Pons (tissue), 1 donor: ENCODE measurements around the gene SELENOI.
"Not testable (repeated sequence)": the region's sequence is repeated elsewhere in the genome, so short reads cannot be mapped to it uniquely, and the experiment has no call there.

ENCODE experiments used
- DNase-seq: peaks from one replicate; pipeline ENCODE4 v3.0.0-alpha.2; 2016; ENCODE audit warnings: low spot score

The SELENOI gene

DNA sequence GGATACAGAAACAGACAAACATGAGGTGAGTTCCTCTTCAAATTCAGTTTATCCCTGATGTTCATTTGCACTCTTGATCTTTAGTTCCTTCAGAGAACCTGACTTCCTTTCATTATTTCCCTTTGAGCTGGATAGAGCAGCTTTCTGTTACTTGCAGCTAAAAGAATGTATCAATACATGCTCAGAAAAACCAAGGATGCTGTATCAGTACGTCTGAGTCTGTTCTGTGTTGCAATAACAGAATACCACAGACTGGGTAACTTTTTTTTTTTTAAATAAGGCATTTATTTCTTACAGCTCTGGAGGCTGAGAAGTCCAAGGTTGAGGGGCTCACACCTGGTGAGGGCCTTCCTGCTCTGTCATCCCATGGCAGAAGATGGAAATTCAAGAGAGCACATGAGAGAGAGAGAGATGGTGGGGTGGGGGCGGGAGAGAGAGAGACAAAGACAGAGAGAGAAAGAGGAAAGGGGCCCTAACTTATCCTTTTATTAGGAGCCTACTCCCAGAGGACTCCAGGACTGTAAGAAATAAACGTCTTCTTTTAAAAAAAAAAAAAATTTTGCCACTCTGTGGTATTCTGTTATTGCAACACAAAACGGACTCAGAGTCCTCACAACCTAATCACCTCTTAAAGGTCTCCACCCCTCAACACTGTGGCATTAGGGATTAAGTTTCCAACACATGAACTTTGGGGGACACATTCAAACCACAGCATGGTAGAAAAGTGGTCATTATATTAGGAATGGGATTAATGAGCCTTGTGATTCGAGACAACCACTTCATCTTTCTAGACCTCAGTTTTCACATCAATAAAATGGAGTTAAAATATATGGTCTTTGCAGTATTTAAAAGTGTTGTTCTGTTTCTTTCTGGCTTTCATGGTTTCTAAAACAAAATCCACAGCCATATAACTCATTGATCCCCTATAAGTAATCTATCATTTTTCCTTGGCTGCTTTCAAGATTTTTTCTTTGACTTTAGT lies 18.4 kb upstream of the SELENOI start:
- no peak for DNase-seq

DNA sequence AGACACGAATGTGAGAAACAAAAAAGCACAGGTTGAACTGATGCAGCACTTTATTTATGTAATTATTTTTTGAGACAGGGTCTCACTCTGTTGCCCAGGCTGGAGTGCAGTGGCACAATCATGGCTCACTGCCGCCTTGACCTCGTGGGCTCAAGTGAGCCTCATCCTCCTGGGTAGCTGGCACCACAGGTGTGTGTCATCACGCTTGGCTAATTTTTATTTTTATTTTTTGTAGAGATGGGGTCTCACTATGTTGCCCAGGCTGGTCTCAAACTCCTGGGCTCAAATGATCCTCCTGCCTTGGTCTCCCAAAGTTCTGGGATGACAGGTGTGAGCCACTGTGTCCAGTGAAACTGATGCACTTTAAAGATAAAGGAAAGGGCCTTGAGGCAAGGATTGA lies 16.9 kb upstream of the SELENOI start:
- not testable (repeated sequence) for DNase-seq

DNA sequence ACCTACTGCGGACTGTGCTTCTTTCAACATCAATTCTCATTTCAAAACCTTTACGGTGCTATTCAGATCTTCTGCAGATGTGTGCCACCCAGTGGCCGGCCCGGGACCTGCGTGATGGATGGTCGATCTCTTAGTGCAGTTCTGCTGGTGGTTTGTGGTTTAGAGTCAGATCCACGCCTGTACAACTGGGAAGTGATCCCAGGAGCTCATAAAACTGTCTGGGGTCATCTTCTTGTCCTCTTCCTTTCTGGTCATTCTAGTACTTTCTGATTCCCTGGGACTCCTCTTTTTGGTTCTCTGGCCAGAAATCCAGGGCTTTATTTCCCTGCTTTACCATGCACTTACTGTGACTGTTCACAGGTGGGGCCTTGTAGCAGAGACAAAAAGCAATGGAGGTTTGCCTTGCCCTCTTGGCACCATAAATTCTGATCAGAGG lies 15.8 kb upstream of the SELENOI start:
- DNase-seq, result peak; percentile 86

DNA sequence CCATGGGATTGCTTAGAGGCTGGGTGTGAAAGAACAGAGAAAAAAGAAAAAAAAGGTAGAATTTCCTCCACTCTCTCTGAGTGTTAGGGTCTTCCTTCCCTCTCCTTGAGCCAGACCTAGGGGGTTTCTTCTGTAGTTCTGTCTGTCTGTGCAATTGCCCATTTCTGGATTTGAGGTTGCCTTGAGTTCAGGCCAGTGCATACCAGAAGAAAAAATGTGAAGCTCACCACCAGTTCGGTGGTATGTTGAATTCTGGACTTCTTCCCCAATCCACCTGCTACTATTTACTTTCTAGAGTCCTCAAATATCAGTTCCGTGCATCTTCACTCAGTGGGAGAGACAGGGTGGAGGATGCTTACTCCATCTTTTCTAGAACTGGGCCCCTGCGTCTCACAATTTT lies 15.3 kb upstream of the SELENOI start:
- DNase-seq, result no peak

DNA sequence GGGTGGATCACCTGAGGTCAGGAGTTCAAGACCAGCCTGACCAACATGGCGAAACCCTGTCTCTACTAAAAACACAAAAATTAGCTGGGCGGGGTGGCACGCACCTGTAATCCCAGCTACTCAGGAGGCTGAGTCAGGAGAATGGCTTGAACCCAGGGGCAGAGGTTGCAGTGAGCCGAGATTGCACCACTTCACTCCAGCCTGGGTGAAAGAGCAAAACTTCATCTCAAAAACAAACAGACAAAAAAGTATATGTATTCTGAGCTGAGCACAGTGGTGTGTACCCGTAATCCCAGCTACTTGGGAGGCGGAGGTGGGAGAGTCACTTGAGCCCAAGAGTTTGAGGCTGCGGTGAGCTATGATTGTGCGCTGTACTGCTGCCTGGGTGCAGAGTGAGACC lies 14.6 kb upstream of the SELENOI start:
- not testable (repeated sequence) for DNase-seq

DNA sequence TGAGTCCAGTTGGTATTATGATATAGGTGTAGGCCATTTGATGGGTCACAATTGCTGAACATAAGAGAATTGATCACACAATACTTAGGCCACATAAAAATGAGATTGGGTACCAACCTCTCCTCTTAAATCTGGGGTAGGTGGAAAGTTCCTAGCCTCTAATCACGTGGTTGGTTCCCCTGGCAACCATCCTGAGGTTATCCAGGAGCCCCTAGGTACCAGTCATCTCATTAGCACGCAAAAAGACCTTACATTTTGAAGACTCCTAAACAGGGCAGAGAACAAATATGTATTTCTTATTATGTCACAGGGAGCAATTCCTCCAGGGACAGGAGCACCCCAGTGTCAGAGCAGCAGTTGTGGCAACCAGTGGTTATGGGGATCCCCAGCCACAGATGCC lies 12.7 kb upstream of the SELENOI start:
- no peak for DNase-seq

DNA sequence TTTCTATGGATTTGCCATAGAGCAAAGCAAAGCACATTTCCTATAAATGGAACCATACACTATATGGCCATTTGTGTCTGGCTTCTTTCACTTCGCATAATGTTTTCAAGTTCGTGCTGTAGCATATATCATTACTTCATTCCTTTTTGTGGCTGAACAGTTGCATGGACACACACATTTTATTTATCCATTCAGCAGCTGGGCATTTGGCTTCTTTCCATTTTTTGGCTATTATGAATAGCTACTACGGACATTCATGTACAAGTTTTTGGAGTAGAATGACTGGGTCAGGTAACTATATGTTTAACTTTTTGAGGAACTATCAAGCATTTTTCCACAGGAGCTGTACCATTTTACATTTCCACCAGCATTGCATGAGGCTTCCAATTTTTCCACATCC lies 10.7 kb upstream of the SELENOI start:
- DNase-seq, result no peak

DNA sequence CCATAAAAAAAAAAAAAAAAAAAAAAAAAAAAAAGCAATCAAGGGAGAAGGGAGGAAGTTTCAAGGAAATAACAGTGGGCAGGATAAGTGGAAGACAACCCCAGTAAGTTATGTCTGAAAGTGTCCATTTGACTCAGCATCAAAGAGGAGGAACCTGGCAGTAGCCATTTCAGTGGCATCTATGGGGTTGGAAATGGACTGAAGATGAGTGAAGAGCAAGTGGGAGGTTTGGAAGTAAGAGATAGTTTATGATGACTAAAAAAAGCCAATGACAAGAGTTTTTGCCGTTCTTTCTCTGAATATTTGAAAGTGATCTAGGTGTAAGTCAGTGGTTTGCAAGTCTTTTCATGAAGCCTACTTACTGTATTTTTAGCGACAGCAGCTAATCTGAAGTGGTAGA lies 9.2 kb upstream of the SELENOI start:
- no peak for DNase-seq

DNA sequence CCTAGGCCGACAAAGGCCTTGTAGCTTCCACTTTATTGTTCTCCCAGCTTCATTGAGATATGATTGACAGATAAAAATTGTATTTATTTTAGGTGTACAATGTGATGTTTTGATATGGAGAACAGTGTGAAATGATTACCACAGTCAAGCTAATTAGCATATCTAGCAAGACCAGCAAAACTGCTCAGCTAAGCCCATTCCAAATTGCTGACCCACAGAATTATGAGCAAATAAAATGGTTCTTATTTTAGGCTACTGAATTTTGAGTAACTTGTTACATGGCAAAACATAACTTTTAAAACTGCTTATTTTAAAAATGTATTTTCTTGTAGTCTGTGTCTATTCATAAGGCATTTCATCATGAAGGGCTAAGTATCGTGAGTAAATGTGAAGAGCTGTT lies 8.6 kb upstream of the SELENOI start:
- no peak for DNase-seq

DNA sequence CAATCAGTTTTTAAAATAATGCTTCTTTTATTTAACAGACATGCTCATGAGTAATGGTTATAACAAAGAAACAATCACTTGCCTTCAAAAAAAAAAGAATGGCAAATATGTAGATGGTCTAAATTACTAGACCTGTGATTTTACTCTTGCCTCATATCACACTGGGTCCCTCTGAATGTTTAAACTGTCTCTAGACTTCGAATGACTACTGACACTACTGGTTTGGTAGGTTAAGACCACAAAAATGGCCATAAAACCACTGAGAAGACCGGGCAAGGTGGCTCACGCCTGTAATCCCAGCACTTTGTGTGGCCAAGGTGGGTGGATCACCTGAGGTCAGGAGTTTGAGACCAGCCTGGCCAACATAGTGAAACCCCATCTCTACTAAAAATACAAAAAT lies 5.1 kb upstream of the SELENOI start:
- DNase-seq, result no peak

DNA sequence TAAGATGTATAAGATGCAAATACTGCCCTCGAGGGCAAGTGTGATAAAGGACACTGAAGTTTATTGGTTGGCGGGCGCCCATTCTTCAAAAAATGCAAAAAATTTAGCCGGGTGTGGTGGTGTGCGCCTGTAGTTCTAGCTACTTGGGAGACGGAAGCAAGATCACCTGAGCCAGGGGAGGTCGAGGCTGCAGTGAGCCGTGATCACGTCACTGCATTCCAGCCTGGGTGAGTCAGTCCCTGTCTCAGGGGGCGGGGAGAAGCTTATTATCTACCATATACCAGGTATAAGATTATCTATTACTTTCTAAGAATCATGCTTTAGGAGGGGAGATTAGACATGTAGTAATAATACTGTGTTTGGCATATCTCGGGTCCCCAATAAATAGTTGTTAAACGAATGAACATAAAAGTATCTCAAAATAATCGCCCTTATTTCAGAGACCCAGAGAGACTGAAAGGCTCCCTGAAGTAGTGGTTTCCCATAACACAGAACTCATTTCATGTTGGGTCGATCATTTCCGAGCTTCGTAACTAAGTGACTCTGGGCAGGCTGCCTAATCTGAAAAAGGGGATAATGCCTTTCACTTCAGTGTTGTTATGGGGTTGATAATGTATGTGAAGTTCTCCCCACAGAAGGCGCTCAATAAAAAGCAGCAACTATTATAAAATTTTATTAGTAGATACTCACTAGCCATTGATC lies 1.2 kb upstream of the SELENOI start:
- DNase-seq, result peak; percentile 8

DNA sequence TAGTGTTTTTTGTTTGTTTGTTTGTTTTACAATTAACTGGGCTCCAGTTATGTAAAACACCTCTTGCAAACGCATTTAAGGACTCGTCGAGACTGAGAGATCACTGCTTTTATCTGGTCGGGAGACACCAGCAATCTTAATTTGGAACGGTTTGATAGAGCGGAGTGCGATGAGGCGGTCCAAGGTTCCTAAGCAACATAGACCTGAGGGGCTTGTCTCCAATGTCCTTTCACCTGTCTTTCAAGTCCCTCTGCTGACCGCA lies 729 bp upstream of the SELENOI start:
- DNase-seq, result no peak

DNA sequence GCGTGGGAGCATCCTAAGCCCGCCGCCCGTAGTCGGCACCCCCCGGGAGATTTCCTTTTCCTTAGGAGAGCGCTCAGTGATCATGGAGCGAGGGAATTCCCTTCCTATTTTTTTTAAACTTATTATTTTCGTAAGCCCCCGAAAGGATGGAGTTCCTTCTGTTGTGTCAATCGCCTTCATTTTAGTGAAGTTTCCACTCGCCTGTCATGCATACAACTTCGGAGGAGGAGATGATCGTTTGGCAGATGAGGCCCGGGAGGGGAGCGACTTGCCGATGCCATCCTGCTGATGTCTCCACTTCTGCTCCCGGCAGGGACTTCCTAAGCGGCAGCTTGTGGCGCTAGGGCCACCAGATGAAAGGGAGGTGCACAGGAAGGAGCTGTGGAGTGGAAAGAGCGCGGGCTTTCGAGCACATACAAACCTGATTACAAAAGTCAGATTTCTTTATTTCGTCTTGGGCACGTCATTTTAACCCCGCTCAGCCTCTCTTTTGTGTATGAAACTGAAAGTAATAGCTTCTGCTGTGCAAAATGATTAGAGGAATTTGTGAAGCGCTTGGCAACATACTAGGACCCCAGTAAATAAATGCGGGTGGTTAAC lies 611 bp downstream of the SELENOI start, which contains the start of gene ADGRF3:
TSS of gene ADGRF3 (minus strand) at position 336 of the 600 bp plus-strand sequence. CDS start 555 bp downstream, outside the sequence.
- peak; percentile 68 for DNase-seq

DNA sequence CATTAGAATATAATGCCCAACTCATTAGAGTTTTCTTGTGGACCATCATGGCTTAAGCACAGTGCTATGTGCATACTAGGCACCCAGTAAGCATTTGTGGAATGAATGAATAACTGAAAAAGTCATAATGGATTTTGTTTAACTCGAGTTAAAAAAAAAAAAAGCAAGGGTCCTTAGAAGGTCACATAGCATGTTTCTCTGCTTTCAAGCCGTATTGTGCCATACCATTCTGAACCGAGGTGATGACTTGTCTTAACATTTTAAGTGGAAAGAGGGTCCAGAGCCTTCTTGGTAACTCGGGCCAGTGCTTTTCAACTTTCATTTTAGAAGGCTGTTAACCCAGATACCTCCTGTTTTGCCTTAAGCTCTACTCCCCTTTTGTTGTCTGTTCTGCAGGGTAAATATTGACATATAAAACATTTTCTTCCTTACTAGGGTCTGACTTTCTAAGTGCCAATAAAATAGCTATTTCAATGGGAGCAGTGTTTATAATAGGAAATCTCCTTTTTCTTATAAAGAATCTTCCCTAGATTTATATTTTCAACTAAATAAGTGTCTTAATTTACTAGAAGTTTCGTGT lies 1.4 kb downstream of the SELENOI start:
- DNase-seq, result no peak

DNA sequence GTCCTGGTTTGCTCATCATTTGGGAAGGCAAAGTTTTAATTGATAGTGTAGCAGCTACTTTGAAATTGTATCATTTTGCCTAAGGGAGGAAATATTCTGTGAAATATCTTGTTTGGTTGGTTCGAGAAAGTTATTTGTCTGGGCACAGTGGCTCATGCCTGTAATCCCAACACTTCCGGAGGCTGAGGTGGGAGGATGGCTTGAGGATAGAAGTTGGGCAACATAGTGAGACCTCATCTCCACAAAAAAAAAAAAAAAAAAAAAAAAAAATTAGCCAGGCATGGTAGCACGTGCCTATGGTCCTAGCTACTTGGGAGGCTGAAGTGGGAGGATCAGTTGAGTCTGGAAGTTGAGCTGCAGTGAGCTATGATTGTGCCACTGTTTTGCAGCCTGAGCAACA lies 3.7 kb downstream of the SELENOI start:
- no peak for DNase-seq

DNA sequence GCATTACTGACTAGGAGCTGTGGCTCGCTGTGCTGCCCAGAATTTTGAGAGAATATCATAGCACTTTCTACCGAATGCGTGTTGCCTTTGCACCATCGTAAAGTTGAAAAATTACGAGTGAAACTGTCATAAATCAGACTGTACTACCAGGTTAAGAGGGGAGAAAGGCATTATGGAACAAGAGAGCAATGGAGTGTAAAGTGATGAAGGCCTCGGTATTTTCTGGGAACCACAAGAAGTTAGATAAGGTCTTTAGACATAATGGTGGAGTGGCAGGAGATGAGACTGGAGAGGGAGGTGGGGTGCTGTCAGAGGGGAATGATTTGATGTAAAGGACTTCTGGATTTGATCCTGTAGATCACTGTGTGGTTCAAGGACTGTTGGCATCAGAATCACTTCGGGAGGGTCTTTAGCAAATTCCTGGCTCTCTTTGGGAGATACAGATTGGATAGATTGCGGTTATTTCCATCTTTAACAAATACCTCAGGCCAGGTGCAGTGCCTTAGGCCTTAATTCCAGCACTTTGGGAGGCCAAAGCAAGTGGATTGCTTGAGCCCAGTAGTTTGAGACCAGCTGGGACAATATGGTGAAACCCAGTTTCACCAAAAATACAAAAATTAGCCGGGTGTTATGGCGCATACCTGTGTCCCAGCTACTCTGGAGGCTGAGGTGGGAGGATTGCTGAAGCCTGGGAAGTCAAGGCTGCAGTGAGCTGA lies 5.6 kb downstream of the SELENOI start:
- DNase-seq, result no peak

DNA sequence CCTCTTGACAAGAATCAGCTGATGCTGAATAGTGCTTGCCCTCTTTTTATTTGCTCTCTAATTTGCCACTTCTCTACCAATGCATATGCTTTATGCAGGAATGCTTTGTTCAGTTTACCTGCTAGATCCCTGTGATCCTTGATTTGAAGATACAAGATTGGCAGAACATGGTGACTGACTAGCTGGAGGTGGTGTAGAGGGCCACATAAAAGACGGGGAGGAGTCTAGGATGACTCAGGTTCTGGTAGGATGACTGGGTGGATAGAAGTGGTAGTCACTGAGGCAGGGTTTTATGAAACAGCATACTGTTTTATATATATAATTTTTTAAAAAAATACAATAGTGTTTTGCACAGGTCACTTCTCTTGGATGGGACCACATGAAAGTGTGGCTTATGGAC lies 6.9 kb downstream of the SELENOI start:
- DNase-seq, result no peak

DNA sequence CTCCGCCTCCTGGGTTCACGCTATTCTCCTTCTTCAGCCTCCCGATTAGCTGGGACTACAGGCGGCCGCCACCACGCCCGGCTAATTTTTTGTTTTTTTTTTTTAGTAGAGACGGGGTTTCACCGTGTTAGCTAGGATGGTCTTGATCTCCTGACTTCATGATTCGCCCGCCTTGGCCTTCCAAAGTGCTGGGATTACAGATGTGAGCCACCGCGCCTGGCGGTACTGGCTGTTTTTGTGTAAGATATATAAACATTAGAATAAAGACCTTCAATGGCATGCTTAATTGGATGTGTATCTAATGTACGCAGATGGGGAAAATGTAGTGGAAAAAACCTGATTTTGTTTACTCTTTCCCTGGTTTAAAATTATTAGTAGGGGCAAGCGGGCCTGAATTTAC lies 8.5 kb downstream of the SELENOI start:
- not testable (repeated sequence) for DNase-seq

DNA sequence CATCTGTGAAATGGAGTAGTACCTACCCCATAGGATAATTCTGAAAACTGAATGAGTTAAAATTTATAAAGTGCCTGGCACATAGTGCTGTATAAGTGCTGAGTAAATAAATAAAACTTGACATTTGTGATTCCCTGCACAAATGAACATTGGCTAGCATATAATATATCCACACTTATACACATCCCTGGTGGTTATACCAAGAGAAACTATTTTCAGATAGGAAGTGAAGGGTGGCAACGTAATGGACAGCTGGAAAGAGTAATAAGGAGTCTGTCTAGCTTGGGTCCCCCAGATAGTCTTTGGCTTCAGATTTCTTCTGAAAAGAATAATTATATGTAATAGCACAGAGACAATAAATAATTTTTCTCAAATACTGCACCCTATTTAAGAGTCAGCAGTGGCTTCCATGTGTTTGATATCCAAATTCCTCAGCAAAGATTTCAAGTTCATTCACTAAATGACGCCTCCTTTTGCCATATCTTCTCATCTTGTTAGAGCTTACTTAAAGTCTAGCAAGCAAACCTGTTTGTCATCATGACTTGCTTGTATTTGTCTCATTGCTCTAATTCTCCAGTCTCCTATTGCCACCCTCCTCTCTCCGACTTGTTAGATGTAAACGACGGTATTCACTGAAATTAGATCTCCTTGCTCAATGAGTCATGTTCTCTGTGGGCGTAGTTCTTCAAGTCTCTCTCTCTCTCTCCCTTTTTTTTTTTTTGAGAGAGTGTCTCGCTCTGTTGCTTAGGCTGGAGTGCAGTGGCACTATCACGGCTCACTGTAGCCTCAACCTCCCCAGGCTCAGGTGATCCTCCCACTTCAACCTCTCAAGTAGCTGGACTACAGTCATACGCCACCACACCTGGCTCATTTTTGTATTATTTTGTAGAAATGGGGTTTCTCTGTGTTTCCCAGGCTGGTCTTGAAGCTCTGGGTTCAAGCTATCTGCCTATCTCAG lies 9.4 kb downstream of the SELENOI start:
- no peak for DNase-seq

DNA sequence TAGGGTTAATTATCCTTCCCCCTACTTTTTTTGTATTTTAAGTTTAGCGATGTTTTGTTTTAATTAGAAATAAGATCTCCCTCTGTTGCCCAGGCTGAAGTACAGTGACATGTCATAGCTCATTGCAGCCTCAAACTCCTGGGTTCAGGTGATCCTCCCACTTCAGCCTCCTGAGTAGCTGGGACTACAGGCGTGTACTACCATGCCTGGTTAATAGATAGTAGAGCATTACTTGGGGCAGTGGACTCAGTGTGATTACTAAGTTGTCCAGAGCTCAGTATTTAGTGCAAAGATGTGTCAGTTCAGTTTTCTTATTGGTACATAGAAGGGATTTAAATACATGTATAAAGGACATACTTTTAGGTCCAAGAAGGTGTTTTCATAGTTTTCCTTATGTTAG lies 10.2 kb downstream of the SELENOI start:
- DNase-seq, result no peak

DNA sequence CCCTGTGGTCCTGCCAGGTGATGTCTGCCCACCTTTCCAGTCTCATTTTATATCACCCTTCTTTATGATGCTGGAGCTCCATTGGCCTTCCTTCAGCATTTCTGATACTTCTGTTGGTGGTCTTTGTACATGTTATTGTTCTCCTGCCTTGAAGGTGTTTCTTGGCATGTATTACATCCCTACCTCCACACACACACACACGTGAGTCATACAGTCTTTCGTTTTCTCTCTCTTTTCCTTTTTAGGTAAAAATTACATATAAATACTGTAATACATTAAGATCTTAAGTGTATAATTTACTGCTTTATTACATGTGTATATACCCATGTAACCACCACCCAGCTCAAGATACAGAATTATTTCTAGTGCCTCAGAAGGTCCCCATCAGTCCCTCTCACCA lies 10.8 kb downstream of the SELENOI start:
- DNase-seq, result no peak
